ENCODE data around the gene AGAP1. TPM values are rescaled to one million over a fixed set of nuclear protein-coding genes. Genes with fewer than 3 reads are reported as not detected.

AGAP1 gene
- total and polyA plus RNA-seq, 11 donors, result 5.9 to 21.6 (median 18.9) TPM

DNA sequence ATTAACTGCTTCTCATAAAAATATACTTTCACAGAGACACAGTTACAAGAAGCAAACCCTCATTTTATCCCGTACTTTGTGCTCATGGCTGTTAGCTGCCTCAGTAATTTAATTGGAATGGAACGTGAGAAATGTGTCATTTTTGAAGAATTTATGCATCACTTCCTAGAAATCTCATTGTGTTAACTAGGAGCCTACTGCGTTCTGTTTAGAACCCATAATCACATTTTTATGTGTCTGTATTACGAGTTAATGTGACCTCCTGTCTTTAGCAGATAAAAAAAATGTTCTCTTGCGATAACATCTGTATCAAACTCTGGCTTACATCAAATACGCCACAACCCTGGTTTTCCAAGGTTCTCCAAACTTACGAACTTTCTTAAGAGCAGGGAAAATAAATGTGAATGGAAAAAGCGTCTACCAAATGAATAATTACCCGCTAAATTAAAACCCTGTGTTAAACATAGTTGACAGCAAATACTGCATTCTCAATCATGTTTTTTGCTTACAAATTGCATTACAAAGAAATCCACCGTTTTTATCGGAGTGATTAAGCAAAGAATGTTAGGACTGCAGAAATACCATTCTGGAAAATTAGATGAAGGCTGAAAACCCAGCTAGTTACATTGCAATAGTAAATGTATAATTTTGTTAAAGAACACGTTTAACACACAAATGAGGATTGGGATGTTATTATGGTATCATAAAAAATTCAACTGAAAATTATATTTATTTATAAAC is 686.4 kb downstream of the AGAP1 start:
- Histone ChIP-seq H3K27ac (no peak overlapping the region), H3K4me1 (peaks cover 0 to 30% (median 15%) of the 10 kb centered on the region in 12 donors), H3K36me3 (no peaks in the 10 kb centered on the region), H3K9me3 (no peaks in the 10 kb centered on the region), H3K4me3 (peak overlapping the region in 2 of 12 donors; percentile 19 to 45), H3K27me3 (peaks cover 37 to 68% (median 59%) of the 10 kb centered on the region in 9 donors)
- intact Hi-C loops (cut with DNase I), result loop anchor here in 7 of 10 donors (2.0 to 5.0 kb wide), 5 partner anchors 398 to 413 kb away; no protein-coding TSS in a partner anchor
- ATAC-seq (no peak), DNase-seq (no peak)
- WGBS, 4 donors, result 22 to 27% (median 25%) methylated on average over 12 of the region's 12 CpGs
- TF ChIP-seq, protein P1, sequence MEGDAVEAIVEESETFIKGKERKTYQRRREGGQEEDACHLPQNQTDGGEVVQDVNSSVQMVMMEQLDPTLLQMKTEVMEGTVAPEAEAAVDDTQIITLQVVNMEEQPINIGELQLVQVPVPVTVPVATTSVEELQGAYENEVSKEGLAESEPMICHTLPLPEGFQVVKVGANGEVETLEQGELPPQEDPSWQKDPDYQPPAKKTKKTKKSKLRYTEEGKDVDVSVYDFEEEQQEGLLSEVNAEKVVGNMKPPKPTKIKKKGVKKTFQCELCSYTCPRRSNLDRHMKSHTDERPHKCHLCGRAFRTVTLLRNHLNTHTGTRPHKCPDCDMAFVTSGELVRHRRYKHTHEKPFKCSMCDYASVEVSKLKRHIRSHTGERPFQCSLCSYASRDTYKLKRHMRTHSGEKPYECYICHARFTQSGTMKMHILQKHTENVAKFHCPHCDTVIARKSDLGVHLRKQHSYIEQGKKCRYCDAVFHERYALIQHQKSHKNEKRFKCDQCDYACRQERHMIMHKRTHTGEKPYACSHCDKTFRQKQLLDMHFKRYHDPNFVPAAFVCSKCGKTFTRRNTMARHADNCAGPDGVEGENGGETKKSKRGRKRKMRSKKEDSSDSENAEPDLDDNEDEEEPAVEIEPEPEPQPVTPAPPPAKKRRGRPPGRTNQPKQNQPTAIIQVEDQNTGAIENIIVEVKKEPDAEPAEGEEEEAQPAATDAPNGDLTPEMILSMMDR (IDR thresholded peaks at IDR 0.05), result no peak
- no peak for TF ChIP-seq POLR2A (IDR thresholded peaks at IDR 0.05)

DNA sequence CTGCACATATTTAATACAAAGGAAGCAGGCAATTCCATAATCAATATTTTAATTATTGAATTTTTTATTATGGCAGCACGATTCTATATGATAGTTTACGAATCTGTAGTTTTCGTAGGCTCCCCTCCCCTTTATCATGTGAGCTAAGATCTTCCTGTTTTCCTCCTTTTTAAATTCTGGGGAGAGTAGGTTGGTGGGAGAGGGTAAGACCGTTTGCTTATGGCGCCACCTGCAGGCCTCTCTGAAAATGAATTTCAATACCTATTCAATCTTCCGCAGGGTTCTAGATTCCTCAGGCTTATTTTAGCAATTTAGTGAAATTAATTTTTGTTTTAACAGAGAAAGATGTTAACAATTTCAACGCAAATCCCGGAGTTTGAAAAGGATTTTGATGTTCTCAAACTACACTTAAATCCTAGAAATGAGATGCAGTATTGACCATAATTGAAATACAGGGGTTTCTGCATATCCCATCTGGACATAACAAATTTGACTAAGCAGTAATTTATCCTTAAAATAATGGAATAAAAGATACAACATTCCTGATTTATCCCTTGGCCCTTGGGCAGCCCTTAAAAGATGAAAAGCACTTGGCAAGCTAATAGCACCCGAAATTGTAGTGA is 687.1 kb downstream of the AGAP1 start:
- Histone ChIP-seq H3K9me3 (no peaks in the 10 kb centered on the region), H3K4me3 (no peak overlapping the region), H3K4me1 (peaks cover 0 to 30% (median 15%) of the 10 kb centered on the region in 12 donors), H3K27ac (no peak overlapping the region), H3K36me3 (no peaks in the 10 kb centered on the region), H3K27me3 (peaks cover 37 to 62% (median 55%) of the 10 kb centered on the region in 9 donors)
- peak in 2 of 4 donors; percentile 33 to 44 for ATAC-seq
- 23 to 30% (median 26%) methylated on average over 9 of the region's 9 CpGs for WGBS, 4 donors
- intact Hi-C loops (cut with DNase I), result loop anchor here in 9 of 10 donors (1.0 to 5.0 kb wide), 7 partner anchors 399 to 415 kb away; no protein-coding TSS in a partner anchor
- TF ChIP-seq POLR2A (IDR thresholded peaks at IDR 0.05), result no peak
- TF ChIP-seq, protein P1 (IDR thresholded peaks at IDR 0.05), result peak; percentile 48 to 80 (median 71)
- DNase-seq, result no peak

Measured in heart left ventricle (tissue), 16 donors.